WTC11 (cell line): Measurements from ENCODE around the gene PPP6C.

Experiments used
- AR ChIP-seq: fragments of 250-450 bp; sonication (Bioruptor Pico); IDR thresholded peaks from 2 replicates; pipeline ENCODE4 v1.9.0; 2021; ENCODE audit warnings: mild to moderate bottlenecking
- ATF2 ChIP-seq: sonication (generic); formaldehyde crosslinking; IDR thresholded peaks from 2 replicates; pipeline ENCODE4 v1.8.1; 2022; ENCODE audit warnings: low read depth, missing genetic modification reagents, borderline replicate concordance
- CTCF ChIP-seq: fragments of 200-600 bp; IDR thresholded peaks from 2 replicates; pipeline ENCODE4 v1.8.0; 2022; ENCODE audit warnings: antibody characterized with exemption
- FOXK1 ChIP-seq: sonication (generic); formaldehyde crosslinking; IDR thresholded peaks from 2 replicates; pipeline ENCODE4 v1.8.0; 2022; ENCODE audit warnings: mild to moderate bottlenecking, moderate library complexity, missing genetic modification reagents
- FOXP4 ChIP-seq: sonication (generic); formaldehyde crosslinking; IDR thresholded peaks from 2 replicates; pipeline ENCODE4 v1.8.0; 2022; ENCODE audit warnings: mild to moderate bottlenecking, missing genetic modification reagents
- NFYB ChIP-seq: sonication (generic); formaldehyde crosslinking; conservative IDR thresholded peaks from 2 replicates; pipeline ENCODE4 v1.8.0; 2022; ENCODE audit warnings: low read depth, missing genetic modification reagents
- NR2C2 ChIP-seq: sonication (generic); formaldehyde crosslinking; IDR thresholded peaks from 2 replicates; pipeline ENCODE4 v1.8.0; 2022; ENCODE audit warnings: mild to moderate bottlenecking, missing genetic modification reagents

GRCh38 chr9:125227761-125228160 lies 38.2 kb upstream of the PPP6C start:
- TF ChIP-seq AR = no peak
- TF ChIP-seq NR2C2 (CRISPR knock-in tag) = no peak
- TF ChIP-seq CTCF = no peak
- no peak for TF ChIP-seq NFYB (CRISPR knock-in tag)
- no peak for TF ChIP-seq ATF2 (CRISPR knock-in tag)
- no peak for TF ChIP-seq FOXP4 (CRISPR knock-in tag)
- TF ChIP-seq FOXK1 = no peak
